NT2/D1 (cell line): ENCODE results near the gene PDE7B.

Source experiments
- DNase-seq: peaks from one replicate; pipeline ENCODE4 v3.0.0-alpha.2; 2011; ENCODE audit warnings: low read depth, low spot score
- H3K27me3 ChIP-seq: 2 replicates; pipeline ENCODE4 v1.6.0; 2011; ENCODE audit warnings: mild to moderate bottlenecking; ENCODE audit not compliant: insufficient read length, insufficient read depth
- H3K36me3 ChIP-seq: 2 replicates; pipeline ENCODE4 v1.6.1; 2011; ENCODE audit warnings: mild to moderate bottlenecking, low read length, mixed read lengths; ENCODE audit not compliant: insufficient read depth, insufficient read length
- H3K4me1 ChIP-seq: 2 replicates; pipeline ENCODE4 v1.5.1; 2011; ENCODE audit not compliant: insufficient read depth, insufficient read length
- H3K4me3 ChIP-seq: 2 replicates; pipeline ENCODE4 v1.5.1; 2011; ENCODE audit warnings: low read depth; ENCODE audit not compliant: insufficient read length
- H3K9ac ChIP-seq: 2 replicates; pipeline ENCODE4 v1.6.0; 2011; ENCODE audit warnings: low read depth; ENCODE audit not compliant: insufficient read length
- H3K9me3 ChIP-seq: 2 replicates; pipeline ENCODE4 v1.5.1; 2011; ENCODE audit warnings: mild to moderate bottlenecking, low read length; ENCODE audit not compliant: insufficient read depth
- SUZ12 ChIP-seq: IDR thresholded peaks from 2 replicates; pipeline ENCODE4 v1.6.1; 2011; ENCODE audit not compliant: insufficient read length, insufficient read depth; ENCODE audit errors: extremely low read depth
- YY1 ChIP-seq: IDR thresholded peaks from 2 replicates; pipeline ENCODE4 v1.6.1; 2011; ENCODE audit not compliant: insufficient read length, insufficient read depth
- ZNF274 ChIP-seq: IDR thresholded peaks from 2 replicates; pipeline ENCODE4 v1.6.1; 2011; ENCODE audit warnings: mild to moderate bottlenecking, low read depth, low read length

The PDE7B gene

DNA sequence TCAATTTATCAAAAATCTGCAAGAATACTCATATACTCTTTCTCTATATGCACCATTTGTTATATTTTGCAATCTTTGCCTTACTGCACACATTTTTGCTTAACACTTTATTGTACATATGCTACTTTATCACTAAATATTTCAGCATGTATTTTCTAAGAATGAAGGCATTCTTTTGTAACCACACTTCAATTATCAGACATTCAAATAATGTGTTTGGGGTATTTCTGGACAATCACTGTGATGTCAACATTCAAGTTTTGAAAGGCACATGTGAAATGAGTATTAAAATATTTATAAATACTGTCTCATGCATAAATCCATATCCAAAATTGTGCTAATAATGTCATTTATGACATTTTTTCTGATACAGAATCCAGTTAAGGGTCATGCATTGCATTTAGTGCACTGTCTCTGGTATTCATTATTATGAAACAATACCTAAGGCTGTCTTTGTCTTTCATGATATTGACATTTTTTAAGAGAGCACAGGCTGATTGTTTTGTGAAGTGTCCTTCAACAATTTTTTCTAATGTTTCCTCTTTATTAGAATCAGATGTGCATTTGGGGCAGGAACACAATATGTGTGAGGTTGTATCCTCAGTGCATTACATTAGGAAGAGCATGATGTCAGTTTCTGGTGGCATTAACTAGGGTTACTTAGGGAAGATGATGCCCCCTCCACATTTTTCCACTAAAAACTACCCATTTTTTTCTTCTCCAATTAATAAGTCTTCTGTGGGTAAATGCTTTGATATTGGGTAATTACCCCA is 292.9 kb downstream of the PDE7B start:
- Histone ChIP-seq H3K4me1 (no peaks in the 10 kb centered on the region), H3K9me3 (no peaks in the 10 kb centered on the region), H3K9ac (no peak overlapping the region), H3K36me3 (no peaks in the 10 kb centered on the region), H3K27me3 (no peaks in the 10 kb centered on the region), H3K4me3 (no peak overlapping the region)
- no peak for TF ChIP-seq SUZ12
- no peak for TF ChIP-seq ZNF274
- TF ChIP-seq YY1, result no peak
- DNase-seq, result no peak

- H3K9me3 ChIP-seq, result no peaks in the 10 kb centered on the region
- no peak for DNase-seq
- TF ChIP-seq SUZ12, result no peak
- no peak for TF ChIP-seq ZNF274
- TF ChIP-seq YY1, result no peak
- no peaks in the 10 kb centered on the region for H3K27me3 ChIP-seq
- H3K4me1 ChIP-seq, result no peaks in the 10 kb centered on the region
- H3K4me3 ChIP-seq, result no peak overlapping the region
- no peak overlapping the region for H3K9ac ChIP-seq
- no peaks in the 10 kb centered on the region for H3K36me3 ChIP-seq
Observed at GRCh38 chr6:136146130-136146529, 294.6 kb downstream of the PDE7B start.

GRCh38 chr6:136147342-136147741 is 295.8 kb downstream of the PDE7B start:
- Histone ChIP-seq H3K9me3 (no peaks in the 10 kb centered on the region), H3K4me1 (no peaks in the 10 kb centered on the region), H3K27me3 (no peaks in the 10 kb centered on the region), H3K4me3 (no peak overlapping the region), H3K9ac (no peak overlapping the region), H3K36me3 (no peaks in the 10 kb centered on the region)
- TF ChIP-seq ZNF274 (no peak), SUZ12 (no peak), YY1 (no peak)
- DNase-seq, result no peak

GRCh38 chr6:136148051-136148450 is 296.6 kb downstream of the PDE7B start:
- DNase-seq, result no peak
- H3K4me1 ChIP-seq, result no peaks in the 10 kb centered on the region
- no peaks in the 10 kb centered on the region for H3K9me3 ChIP-seq
- no peak overlapping the region for H3K4me3 ChIP-seq
- TF ChIP-seq YY1 (no peak), ZNF274 (no peak), SUZ12 (no peak)
- no peaks in the 10 kb centered on the region for H3K27me3 ChIP-seq
- no peak overlapping the region for H3K9ac ChIP-seq
- H3K36me3 ChIP-seq, result no peaks in the 10 kb centered on the region

DNA sequence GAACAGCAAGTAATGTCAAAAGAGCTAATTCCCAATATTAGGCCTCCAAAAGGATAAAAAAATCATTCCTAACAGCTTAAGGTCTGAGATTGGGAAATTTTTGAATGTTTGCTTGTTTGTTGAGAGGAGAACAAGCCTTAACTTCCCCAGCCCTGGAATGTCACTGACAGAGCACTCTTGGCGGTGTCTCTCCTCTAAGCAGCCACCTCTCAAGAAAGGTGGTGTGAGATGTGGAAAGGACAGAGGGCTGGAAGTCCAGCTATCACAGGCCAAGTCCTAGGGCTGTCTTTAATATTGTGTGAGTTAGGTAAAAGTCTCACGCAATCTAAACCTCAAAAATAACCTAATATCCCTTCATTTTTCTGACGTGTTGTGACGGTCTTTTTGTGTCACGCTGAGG is 297.0 kb downstream of the PDE7B start:
- Histone ChIP-seq H3K9me3 (no peaks in the 10 kb centered on the region), H3K4me3 (no peak overlapping the region), H3K36me3 (no peaks in the 10 kb centered on the region), H3K4me1 (no peaks in the 10 kb centered on the region), H3K9ac (no peak overlapping the region), H3K27me3 (no peaks in the 10 kb centered on the region)
- no peak for DNase-seq
- TF ChIP-seq SUZ12, result no peak
- no peak for TF ChIP-seq YY1
- TF ChIP-seq ZNF274, result no peak

DNA sequence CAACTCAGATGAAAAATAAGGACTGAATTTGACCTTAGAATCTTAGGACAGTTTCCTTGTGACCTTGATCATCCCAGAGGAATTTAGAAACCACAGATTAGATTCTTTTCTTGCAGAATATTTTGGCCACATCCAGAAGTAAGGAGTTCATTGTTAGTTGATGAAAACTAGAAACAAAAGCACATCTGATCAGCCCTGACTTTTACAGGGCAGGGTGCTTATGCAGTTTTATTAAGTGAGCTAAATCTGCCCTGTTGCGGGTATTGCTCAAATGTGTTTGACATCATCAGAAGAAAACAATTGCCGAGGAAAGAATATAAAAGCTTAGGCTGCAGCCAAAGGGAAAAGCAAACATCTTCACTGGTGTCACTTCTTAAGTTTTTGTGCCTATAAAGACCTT is 297.8 kb downstream of the PDE7B start:
- no peak overlapping the region for H3K9ac ChIP-seq
- TF ChIP-seq SUZ12, result no peak
- TF ChIP-seq ZNF274, result no peak
- TF ChIP-seq YY1, result no peak
- H3K27me3 ChIP-seq, result no peaks in the 10 kb centered on the region
- no peak for DNase-seq
- H3K4me3 ChIP-seq, result no peak overlapping the region
- H3K9me3 ChIP-seq, result no peaks in the 10 kb centered on the region
- H3K4me1 ChIP-seq, result no peaks in the 10 kb centered on the region
- H3K36me3 ChIP-seq, result no peaks in the 10 kb centered on the region

DNA sequence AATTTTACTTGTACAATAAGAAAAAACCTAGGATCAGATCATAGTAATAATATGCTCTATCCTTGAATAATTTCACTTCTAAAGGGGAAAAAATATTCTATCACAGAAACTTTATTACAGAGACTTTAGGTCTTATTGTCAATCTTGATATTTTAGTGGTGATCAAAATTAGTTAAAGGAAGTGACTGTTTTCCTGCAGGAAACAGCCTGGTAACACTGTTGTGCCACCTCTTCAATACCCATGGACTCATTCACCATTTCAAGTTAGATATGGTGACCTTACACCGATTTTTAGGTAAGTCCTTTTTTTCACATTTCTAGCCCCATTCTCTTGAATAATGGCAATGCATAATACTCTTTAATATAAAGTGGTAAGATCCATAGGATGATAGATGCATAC is 299.5 kb downstream of the PDE7B start:
- no peak for DNase-seq
- Histone ChIP-seq H3K36me3 (no peaks in the 10 kb centered on the region), H3K27me3 (no peaks in the 10 kb centered on the region), H3K4me3 (no peak overlapping the region), H3K9me3 (no peaks in the 10 kb centered on the region), H3K9ac (no peak overlapping the region), H3K4me1 (no peaks in the 10 kb centered on the region)
- TF ChIP-seq SUZ12, result no peak
